ENCODE results near the gene ZNF616.

The ZNF616 gene

DNA sequence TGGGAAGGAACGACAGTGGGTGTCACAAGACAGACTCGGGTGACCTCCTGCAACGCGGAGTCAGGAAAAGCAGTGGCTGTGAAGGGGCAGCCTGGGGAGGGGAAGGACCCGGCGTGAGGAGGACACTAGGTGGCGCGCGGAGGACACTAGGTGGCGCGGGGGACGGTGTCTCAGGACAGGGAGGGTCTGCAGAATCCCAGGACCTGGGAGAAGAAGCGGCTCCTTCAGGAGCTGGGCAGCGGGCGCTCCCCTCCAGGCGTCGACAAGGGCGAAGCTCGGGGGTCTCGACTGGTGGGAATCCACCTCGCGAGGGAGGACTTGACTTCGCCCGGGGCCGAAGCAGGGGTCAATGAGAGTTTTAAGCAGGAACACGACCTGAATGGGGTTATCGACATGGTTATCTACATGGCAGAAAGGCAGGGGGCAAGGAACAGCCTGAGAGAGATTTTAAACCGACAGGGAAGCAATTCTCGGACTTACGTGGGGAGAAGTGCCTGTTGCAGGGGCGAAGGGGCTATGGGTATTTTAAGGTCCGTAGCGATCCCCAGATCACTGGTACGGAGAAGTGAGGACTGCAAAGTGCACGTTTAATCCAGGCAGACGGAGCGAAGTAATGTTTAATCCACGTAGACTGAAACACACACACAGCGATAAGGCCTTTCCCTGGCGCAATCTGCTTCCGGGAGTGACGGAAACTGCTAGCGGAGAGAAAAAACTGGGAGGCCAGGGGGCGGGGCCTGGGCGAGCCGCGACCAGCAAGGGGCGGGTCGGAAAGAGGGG is at the start of gene ZNF616:
ZNF616 (minus strand) TSS at position 687 of the 780 bp plus-strand sequence. CDS start 9,426 bp downstream, outside the sequence.
- peak; percentile 82 for DNase-seq

DNA sequence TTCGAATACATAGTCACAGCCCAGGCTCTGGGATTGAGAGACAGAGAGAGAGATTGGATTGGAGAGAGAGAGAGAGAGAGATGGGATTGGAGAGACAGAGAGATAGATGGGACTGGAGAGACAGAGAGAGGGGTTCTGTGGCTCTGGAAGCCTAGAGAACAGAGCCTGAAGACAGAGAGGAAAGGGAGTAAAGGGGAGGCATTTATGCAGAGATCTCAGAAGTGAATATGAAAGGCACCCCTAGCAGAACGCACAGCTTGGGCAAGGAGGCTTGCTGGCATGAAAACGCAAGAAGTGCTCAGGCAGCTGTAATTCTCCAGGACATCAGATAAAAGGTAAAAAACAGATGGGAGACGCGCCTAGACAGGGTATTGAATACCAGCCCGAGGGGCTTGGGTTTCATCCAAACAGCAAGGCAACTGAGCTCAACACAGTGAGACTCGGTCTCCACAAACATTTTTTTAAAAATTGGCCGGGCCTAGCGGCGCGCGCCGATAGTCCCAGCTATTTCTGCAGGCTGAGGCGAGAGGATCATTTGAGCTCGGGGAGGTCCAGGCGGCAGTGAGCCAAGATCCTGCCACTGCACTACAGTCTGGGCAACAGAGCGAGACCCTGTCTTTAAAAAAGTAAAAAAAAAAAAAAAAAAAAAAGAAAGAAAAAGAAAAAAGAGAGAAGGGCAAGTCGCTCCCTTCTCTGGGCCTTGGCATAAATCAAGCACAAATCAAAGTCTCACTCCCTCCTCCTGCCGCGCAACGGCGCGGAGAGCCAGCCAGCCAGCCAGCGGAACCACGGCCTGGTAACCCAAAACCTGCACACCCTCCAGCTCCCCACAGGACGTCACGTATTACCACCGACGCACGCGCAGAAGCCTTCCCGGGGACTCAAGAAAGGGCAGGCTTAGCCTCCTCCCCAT is 49.3 kb upstream of the ZNF616 start:
- no peak for DNase-seq

- DNase-seq, result no peak
Measured at GRCh38 chr19:52187407-52187806, 47.7 kb upstream of the ZNF616 start.

DNA sequence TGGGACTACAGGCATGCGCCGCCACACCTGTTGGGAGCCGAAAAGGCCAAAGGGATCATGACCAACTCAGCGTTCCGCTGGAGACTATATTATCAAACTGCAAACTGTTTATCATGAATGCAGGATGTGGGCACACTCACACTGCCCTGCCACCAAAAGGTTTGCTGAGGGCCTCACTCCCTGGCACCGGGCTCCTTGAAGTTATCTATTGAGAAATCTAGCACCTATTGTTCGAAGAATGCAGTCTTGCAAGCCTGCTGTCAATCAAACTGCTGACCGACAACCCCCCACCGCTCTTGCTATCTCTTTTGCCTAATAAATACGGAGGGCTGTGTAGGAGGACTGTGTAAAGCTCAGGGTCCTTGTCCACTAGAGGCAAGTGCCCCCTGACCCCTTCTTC is 36.8 kb upstream of the ZNF616 start:
- no peak for DNase-seq

DNA sequence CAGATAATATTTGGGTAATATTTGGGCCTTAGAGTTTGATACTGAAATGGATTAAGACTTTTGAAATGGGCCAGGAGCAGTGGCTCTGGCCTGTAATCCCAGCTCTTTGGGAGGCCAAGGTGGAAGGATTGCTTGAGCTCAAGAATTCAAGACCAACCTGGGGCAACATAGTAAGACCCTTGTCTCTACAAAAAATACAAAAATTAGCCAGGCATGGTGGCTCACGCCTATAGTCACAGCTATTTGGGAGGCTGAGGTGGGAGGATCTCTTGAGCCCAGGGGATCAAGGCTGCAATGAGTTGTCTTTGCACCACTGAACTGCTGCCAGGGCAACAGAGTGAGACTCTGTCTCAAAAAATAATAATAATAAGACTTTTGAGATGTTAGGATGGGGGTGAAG is 32.6 kb upstream of the ZNF616 start:
- no peak for DNase-seq

DNA sequence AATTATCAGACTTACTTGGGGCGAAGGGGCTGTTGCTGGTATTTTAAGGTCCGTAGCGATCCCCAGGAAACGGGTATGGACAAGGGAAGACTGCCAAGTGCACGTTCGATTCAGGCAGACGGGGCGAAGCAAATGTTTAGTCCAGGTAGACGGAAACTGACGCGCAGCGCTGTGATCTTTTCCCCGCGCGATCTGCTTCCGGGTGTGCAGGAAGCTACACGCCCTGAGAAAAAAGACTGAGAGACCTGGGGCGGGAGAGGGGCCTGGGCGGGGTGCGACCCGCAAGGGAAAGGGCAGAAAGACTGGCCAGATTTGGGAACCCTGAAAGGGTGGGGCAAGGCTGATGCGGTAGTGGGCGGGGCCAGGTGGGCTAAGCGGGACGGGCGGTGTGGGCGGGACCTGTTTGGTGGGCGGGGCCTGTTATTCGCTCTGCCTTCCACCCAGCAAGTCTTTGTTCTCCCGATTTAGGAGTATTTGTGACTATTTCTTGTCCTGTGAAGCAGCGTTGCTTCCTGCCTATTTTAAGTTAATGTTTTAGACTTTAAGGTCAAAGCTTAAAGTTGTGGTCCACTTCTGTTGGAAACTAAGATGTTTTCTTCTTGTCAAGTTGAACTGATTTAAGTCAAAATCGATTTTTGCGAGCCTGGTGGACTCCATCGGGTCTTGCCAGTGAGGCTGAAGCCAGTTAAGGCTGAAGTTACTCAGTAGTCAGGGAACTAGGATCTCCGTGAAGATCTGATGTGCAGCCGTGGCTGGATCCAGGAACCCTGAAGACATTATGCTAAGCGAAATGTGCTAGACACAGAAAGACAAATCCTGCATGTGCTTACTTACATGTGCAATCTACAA is 31.8 kb upstream of the ZNF616 start, which contains the start of gene ZNF836:
ZNF836 (minus strand) TSS at position 301 of the 849 bp plus-strand sequence. CDS start 3,549 bp downstream, outside the sequence.
- DNase-seq, result peak; percentile 23

GRCh38 chr19:52170863-52171320 is 31.2 kb upstream of the ZNF616 start:
- DNase-seq, result no peak

GRCh38 chr19:52170304-52170703 is 30.6 kb upstream of the ZNF616 start:
- DNase-seq, result no peak

- DNase-seq, result no peak
Measured at GRCh38 chr19:52155596-52156359, 16.0 kb upstream of the ZNF616 start.

DNA sequence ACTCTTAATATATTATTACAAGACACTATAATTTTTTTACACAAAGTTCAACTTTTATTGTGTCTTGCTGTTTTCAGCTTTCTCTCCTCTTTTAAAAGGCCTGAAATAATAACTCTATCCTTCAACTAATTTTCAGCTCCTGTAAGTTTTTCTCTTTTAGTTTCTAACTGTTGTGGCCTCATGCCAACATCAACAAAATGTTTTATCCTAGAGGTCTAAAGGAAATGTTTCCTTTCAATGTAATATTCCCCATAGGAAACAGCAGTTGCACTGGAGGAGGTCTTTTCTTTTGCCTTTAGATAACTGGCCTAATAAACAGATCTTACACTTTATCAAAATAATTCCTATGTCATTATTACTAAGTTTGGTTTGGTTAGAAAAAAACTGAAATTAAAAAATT is 8.5 kb upstream of the ZNF616 start:
- no peak for DNase-seq

- DNase-seq, result no peak
Measured at GRCh38 chr19:52142001-52142595, 2.4 kb upstream of the ZNF616 start.

- DNase-seq, result no peak
Measured at GRCh38 chr19:52141203-52141602, 1.5 kb upstream of the ZNF616 start.

- DNase-seq, result no peak
Measured at GRCh38 chr19:52140032-52140710, 433 bp upstream of the ZNF616 start.

GRCh38 chr19:52138983-52139251 is 821 bp downstream of the ZNF616 start:
- no peak for DNase-seq

GRCh38 chr19:52138278-52138982 is 1.3 kb downstream of the ZNF616 start:
- DNase-seq, result no peak

- no peak for DNase-seq
Measured at GRCh38 chr19:52120286-52120685, 19.5 kb downstream of the ZNF616 start.

DNA sequence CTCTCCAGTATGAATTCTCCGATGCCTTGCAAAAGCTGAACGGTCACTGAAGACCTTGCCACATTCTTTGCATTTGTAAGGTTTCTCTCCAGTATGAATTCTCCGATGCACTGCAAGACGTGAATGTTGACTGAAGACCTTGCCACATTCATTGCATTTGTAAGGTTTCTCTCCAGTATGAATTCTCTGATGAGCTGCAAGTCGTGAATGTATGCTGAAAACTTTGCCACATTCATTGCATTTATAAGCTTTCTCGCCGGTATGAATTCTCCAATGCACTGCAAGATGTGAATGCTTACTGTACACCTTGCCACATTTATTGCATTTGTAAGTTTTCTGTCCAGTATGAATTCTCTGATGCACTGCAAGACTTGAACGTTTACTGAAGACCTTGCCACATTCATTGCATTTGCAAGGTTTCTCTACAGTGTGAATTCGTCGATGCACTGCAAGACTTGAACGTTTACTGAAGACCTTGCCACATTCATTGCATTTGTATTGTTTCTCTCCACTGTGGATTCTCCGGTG is 24.1 kb downstream of the ZNF616 start:
- DNase-seq, result no peak

DNA sequence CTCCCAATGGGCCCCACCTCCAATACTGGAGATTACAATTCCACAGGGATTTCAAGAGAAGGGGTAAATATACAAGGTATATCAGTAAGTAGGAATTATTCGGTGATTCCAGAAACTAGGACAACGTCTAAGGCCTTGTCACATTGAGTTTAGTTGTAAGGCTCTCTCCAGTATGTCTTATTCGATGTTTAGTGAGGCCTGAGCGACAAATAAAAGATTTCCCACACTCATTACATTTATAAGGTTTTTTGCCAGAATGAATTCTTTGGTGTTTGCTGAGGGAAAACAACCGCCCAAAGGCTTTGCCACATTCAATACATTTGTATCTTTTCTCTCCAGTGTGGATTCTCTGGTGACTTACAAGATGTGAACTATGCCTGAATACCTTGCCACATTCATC is 25.0 kb downstream of the ZNF616 start:
- DNase-seq, result no peak

GRCh38 chr19:52112624-52113023 is 27.1 kb downstream of the ZNF616 start:
- no peak for DNase-seq

DNA sequence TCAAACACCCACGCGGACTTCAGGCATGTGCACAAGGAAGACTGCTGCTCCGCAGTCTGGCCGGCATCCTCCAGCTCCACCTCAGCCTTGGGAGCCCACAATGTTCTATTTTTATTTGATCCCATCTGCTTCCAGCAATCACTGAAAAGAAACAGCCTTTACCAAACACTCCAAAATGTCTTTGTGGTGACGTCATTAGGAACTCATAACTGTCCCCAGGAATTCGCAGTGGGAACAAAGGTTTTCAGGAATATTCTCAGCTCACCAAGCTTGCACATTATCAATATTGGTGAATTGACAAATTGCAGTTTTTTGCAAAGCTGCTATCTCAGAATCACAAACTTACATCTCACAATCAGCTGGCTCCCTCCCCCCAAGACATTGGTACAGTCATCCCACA is 29.0 kb downstream of the ZNF616 start:
- DNase-seq, result no peak

Data from NCI-H1048 (cell line).